GM18873 (cell line): Measurements from ENCODE around the gene DNASE2.

Source experiments
- ATAC-seq: cut with Tn5 transposase; IDR thresholded peaks from one replicate; pipeline ENCODE4 v1.9.1; 2021; ENCODE audit warnings: mild to moderate bottlenecking, moderate library complexity, moderate number of reproducible peaks; ENCODE audit not compliant: unreplicated experiment, low FRiP score

The DNASE2 gene

GRCh38 chr19:12886969-12887747 is 5.9 kb upstream of the DNASE2 start, which contains the start of gene KLF1:
TSS of gene KLF1 (minus strand) at chr19:12887201. CDS start at chr19:12887140, 61 bp downstream.
- ATAC-seq, result no peak

- ATAC-seq, result no peak
Observed at GRCh38 chr19:12886651-12886968, 5.4 kb upstream of the DNASE2 start.

- no peak for ATAC-seq
Observed at GRCh38 chr19:12885749-12886650, 4.8 kb upstream of the DNASE2 start.

GRCh38 chr19:12884926-12885748 is 3.9 kb upstream of the DNASE2 start:
- ATAC-seq, result no peak

- ATAC-seq, result no peak
Observed at GRCh38 chr19:12884627-12884925, 3.3 kb upstream of the DNASE2 start.

GRCh38 chr19:12884202-12884601 is 3.0 kb upstream of the DNASE2 start:
- no peak for ATAC-seq

- ATAC-seq, result no peak
Observed at GRCh38 chr19:12882589-12882988, 1.3 kb upstream of the DNASE2 start.

GRCh38 chr19:12880551-12881171 is 588 bp downstream of the DNASE2 start:
- ATAC-seq, result peak; percentile 3

- ATAC-seq, result no peak
Observed at GRCh38 chr19:12875086-12875485, 6.2 kb downstream of the DNASE2 start.

GRCh38 chr19:12873891-12874745 is 7.1 kb downstream of the DNASE2 start:
- ATAC-seq, result no peak

GRCh38 chr19:12872941-12873890 is 8.0 kb downstream of the DNASE2 start:
- ATAC-seq, result no peak

- ATAC-seq, result no peak
Observed at GRCh38 chr19:12872255-12872654, 9.0 kb downstream of the DNASE2 start.

- no peak for ATAC-seq
Observed at GRCh38 chr19:12871681-12872080, 9.6 kb downstream of the DNASE2 start.

- ATAC-seq, result no peak
Observed at GRCh38 chr19:12868540-12869112, 12.6 kb downstream of the DNASE2 start.

- ATAC-seq, result no peak
Observed at GRCh38 chr19:12867120-12868099, 13.8 kb downstream of the DNASE2 start.

- no peak for ATAC-seq
Observed at GRCh38 chr19:12866416-12867119, 14.7 kb downstream of the DNASE2 start.
